ENCODE measurements around the gene NISCH.
A peak's percentile ranks its signal among the peaks of the same experiment; 100 is the strongest.
"Not testable (repeated sequence)": the region's sequence is repeated elsewhere in the genome, so short reads cannot be mapped to it uniquely, and the experiment has no call there.

NISCH gene

DNA sequence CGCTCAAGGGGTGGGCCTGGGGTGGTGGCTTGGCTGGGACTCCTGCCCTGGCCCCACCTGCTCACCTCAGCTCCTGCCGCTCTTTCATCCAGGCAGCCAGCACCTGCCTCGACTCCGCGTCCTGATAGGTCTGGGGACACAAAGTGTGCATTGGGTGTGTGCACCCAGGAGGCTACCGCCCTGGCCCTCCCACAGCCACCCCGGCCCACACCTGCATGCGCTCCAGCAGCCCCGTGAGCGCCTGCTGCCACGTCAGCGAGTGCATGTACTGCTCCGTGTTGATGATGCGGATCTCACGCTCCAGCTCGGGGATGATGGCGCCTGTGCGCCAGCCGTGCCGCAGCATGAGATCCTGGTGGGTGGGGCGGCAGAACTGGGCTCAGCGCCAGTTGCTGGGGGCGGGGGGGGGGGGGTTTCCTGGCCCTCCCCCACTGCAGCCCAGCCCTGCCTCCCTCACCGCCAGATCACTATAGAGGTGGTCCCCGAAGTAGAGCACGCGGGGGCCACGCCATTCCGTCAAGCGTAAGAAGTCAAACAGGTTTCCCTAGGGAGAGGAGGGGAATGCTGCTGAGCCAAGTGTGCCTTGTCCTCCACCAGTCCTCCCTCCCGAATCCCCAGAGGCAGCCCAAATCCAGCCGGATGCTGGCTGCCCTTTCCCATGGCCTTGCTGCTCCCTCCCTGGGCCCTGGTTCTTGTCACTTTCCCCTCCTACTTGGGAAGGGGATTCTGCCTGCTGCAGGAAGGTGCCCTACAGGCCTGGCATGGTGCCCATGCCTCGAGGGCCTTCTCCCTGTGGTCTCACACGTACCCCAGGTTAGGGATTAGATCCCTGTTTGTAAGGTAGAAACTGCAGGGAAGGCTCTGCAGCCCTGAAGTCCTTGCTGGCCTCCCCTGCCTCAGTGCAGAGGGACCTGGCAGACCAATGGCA, 69.6 kb downstream of the NISCH start:
- H3K4me3 ChIP-seq (ENCODE audit: low read depth, low read length): no peak overlapping the region
- TF ChIP-seq CTCF (conservative IDR thresholded peaks at IDR 0.05; ENCODE audit: low read depth, low read length): no peak
- no peak for DNase-seq (ENCODE audit: low read depth)

- no peak for DNase-seq (ENCODE audit: low read depth)
- no peak for TF ChIP-seq CTCF (conservative IDR thresholded peaks at IDR 0.05; ENCODE audit: low read depth, low read length)
- H3K4me3 ChIP-seq (ENCODE audit: low read depth, low read length): no peak overlapping the region
These were observed 70.5 kb downstream of the NISCH start for GRCh38 chr3:52525680-52526561.

DNA sequence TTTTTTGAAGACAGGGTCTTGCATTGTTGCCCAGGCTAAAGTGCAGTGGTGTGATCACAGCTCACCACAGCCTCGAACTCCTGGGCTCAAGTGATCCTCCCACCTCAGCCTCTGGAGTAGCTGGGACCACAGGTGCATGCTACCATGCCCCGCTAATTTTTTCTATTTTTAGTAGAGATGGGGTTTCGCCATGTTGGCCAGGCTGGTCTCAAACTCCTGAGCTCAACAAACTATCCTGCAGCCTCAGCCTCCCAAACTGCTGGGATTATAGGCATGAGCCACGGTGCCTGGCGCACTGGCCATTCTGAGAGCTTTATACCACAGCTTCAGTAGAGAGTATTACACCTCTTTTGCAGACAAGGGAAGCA, 71.3 kb downstream of the NISCH start:
- H3K4me3 ChIP-seq (ENCODE audit: low read depth, low read length); DNase-seq (ENCODE audit: low read depth): not testable (repeated sequence)

GRCh38 chr3:52527039-52527731, 71.8 kb downstream of the NISCH start:
- TF ChIP-seq CTCF (conservative IDR thresholded peaks at IDR 0.05; ENCODE audit: low read depth, low read length): no peak
- DNase-seq (ENCODE audit: low read depth): peak; percentile 21
- no peak overlapping the region for H3K4me3 ChIP-seq (ENCODE audit: low read depth, low read length)

GRCh38 chr3:52527732-52528585, 72.6 kb downstream of the NISCH start:
- no peak for DNase-seq (ENCODE audit: low read depth)
- H3K4me3 ChIP-seq (ENCODE audit: low read depth, low read length): no peak overlapping the region
- no peak for TF ChIP-seq CTCF (conservative IDR thresholded peaks at IDR 0.05; ENCODE audit: low read depth, low read length)

DNA sequence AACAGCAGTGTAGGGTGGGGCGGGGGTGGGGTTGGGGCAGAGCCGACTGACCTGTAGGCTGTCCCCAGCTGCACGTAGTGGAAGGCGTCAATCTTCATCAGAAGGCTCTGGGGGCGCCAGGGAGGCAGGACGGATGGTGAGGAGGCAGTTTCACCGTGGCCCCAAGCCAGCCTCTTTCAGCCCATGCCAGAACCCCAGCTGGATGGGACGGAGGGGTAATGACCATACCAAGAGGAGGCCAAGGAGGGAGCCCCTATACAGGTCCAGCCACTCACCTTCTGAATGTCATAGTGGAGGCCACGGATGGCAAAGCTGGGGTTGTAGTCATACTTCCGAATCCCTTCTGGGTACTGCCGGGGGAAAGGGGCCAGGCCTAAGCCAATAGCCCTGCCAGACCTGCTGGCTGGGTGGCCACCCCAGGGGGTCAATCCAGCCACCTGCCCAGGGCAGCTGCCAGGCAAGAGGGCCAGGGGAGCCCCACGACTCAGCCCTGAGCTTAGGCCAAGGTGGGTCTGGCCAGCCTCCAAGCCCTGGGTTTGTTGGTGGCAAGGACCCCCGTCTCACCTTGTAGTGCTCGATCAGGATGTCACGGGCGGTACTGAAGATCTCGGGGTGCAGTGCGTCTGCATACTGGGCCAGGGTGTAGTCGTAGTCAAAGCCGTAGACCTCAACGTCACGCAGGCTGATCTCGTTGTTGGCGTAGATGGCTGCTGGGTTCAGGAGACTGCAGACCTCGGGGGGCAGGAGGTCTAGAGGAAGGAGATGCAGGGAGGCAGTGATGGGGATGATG, 73.4 kb downstream of the NISCH start:
- no peak overlapping the region for H3K4me3 ChIP-seq (ENCODE audit: low read depth, low read length)
- no peak for TF ChIP-seq CTCF (conservative IDR thresholded peaks at IDR 0.05; ENCODE audit: low read depth, low read length)
- no peak for DNase-seq (ENCODE audit: low read depth)

Data from choroid plexus epithelial cell (primary cell).